ENCODE data around the gene TERB1. TPM values are rescaled to one million over a fixed set of nuclear protein-coding genes. Genes with fewer than 3 reads are reported as not detected.

TERB1 gene
- total RNA-seq, 1 donor from 2014 or later, result 0.41 TPM

GRCh38 chr16:66740010-66740409 lies 61.4 kb downstream of the TERB1 start:
- DNase-seq (ENCODE audit: extremely low spot score, unreplicated experiment), result no peak
- no peaks in the 10 kb centered on the region for H3K9me3 Mint-ChIP-seq
- peak overlapping the region; percentile 87 for H3K27ac Mint-ChIP-seq
- peaks cover 25% of the 10 kb centered on the region for H3K36me3 Mint-ChIP-seq
- H3K27me3 Mint-ChIP-seq, result no peaks in the 10 kb centered on the region
- H3K4me1 Mint-ChIP-seq (ENCODE audit: unreplicated experiment), result peaks cover 19% of the 10 kb centered on the region
- peak; percentile 81 for TF ChIP-seq CTCF (conservative IDR thresholded peaks at IDR 0.05)
- no peak overlapping the region for H3K4me3 Mint-ChIP-seq

GRCh38 chr16:66735891-66736290 lies 65.5 kb downstream of the TERB1 start:
- H3K27ac Mint-ChIP-seq, result no peak overlapping the region
- H3K36me3 Mint-ChIP-seq, result peaks cover 35% of the 10 kb centered on the region
- no peak overlapping the region for H3K4me3 Mint-ChIP-seq
- peaks cover 13% of the 10 kb centered on the region for H3K4me1 Mint-ChIP-seq (ENCODE audit: unreplicated experiment)
- H3K9me3 Mint-ChIP-seq, result no peaks in the 10 kb centered on the region
- no peaks in the 10 kb centered on the region for H3K27me3 Mint-ChIP-seq
- no peak for DNase-seq (ENCODE audit: extremely low spot score, unreplicated experiment)
- no peak for TF ChIP-seq CTCF (conservative IDR thresholded peaks at IDR 0.05)

- Mint-ChIP-seq H3K4me1 (ENCODE audit: unreplicated experiment) (no peaks in the 10 kb centered on the region), H3K9me3 (no peaks in the 10 kb centered on the region), H3K4me3 (no peak overlapping the region), H3K36me3 (peaks cover 25% of the 10 kb centered on the region), H3K27ac (no peak overlapping the region), H3K27me3 (no peaks in the 10 kb centered on the region)
- no peak for TF ChIP-seq CTCF (conservative IDR thresholded peaks at IDR 0.05)
- DNase-seq (ENCODE audit: extremely low spot score, unreplicated experiment), result no peak
Observed at GRCh38 chr16:66731101-66731500, 70.3 kb downstream of the TERB1 start.

- H3K27me3 Mint-ChIP-seq, result no peaks in the 10 kb centered on the region
- no peak for DNase-seq (ENCODE audit: extremely low spot score, unreplicated experiment)
- H3K4me1 Mint-ChIP-seq (ENCODE audit: unreplicated experiment), result no peaks in the 10 kb centered on the region
- TF ChIP-seq CTCF (conservative IDR thresholded peaks at IDR 0.05), result no peak
- H3K36me3 Mint-ChIP-seq, result peaks cover 35% of the 10 kb centered on the region
- H3K4me3 Mint-ChIP-seq, result no peak overlapping the region
- no peak overlapping the region for H3K27ac Mint-ChIP-seq
- no peaks in the 10 kb centered on the region for H3K9me3 Mint-ChIP-seq
Observed at GRCh38 chr16:66728804-66729203, 72.6 kb downstream of the TERB1 start.

GRCh38 chr16:66728117-66728787 lies 73.1 kb downstream of the TERB1 start:
- Mint-ChIP-seq H3K27me3 (no peaks in the 10 kb centered on the region), H3K9me3 (no peaks in the 10 kb centered on the region), H3K36me3 (peaks cover 40% of the 10 kb centered on the region), H3K4me3 (no peak overlapping the region), H3K27ac (peak overlapping the region; percentile 40), H3K4me1 (ENCODE audit: unreplicated experiment) (no peaks in the 10 kb centered on the region)
- DNase-seq (ENCODE audit: extremely low spot score, unreplicated experiment), result no peak
- peak; percentile 82 for TF ChIP-seq CTCF (conservative IDR thresholded peaks at IDR 0.05)
